SKM-1 treated with dmso at 0.1 percent for 144 hours (cell line): ENCODE results near the gene TAF3.
A peak's percentile ranks its signal among the peaks of the same experiment; 100 is the strongest.

Experiments
- DNase-seq: peaks from one replicate; lab custom pipeline; 2025; ENCODE audit not compliant: unreplicated experiment; lab: John Stamatoyannopoulos, UW

The TAF3 gene

DNA sequence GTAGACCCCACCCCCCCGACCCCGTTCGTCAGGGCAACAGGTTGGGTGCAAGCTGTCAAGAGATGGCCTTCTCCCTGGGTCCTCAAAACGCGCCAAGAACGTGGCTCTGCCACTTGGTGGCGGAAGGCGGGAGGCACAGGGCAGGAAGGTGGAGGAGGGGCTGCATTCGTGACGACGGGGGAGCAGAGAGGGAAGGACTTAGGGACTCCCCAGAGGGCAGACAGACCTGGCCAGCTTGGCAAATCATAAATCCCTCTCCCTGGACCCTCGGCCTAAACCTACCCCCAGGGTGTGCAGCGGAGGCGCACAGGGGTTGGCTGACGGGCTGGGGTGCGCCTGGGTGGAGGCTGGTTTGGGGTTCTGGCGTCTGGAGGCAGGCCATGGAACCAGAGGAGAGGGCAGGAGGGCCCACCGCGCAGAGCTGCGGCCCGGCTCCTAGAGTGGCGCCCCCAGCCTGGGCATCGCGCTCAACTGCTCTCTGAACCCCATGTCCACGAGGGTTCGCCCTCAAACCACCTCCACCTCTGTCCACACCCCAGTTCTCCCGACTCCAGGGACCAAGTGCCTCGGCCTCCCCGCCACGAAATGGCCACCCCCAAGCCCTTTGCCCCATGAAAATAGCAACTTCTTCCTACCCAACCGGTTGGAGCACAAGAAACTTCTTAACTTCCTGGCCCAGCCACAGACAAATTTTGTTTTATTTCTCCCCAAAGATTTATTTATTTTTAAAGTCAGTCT lies 225.4 kb downstream of the TAF3 start:
- DNase-seq = no peak

DNA sequence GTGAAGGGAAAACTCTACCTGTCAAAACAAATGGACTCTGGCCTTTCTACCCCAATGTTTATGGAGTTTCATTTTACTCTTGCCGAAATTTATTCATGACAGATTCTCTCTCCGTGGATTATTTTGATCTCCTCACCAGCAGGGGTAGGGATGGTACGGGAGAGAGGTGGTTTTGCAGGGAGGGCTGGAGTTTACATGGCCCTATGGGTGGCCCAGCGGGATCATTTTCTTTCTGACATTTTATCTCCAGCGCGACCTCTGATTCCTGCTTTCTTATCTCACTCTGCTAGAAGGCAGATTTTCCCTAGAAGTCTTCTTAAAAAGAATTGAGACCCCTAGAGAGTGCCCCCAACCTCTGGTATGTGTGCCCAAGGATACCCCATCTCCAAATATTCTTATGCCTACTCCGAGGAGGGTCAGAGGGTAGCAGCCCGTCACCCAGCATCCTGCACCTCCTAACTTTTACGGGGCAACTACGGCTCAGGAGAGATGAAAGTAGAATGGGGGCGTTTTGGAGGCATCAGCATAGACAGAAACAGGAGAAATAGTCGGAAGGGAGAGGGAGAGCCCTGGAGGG lies 226.1 kb downstream of the TAF3 start:
- no peak for DNase-seq

- no peak for DNase-seq
Observed at GRCh38 chr10:8044908-8045725, 226.8 kb downstream of the TAF3 start.

- no peak for DNase-seq
Observed at GRCh38 chr10:8045726-8046494, 227.6 kb downstream of the TAF3 start.

DNA sequence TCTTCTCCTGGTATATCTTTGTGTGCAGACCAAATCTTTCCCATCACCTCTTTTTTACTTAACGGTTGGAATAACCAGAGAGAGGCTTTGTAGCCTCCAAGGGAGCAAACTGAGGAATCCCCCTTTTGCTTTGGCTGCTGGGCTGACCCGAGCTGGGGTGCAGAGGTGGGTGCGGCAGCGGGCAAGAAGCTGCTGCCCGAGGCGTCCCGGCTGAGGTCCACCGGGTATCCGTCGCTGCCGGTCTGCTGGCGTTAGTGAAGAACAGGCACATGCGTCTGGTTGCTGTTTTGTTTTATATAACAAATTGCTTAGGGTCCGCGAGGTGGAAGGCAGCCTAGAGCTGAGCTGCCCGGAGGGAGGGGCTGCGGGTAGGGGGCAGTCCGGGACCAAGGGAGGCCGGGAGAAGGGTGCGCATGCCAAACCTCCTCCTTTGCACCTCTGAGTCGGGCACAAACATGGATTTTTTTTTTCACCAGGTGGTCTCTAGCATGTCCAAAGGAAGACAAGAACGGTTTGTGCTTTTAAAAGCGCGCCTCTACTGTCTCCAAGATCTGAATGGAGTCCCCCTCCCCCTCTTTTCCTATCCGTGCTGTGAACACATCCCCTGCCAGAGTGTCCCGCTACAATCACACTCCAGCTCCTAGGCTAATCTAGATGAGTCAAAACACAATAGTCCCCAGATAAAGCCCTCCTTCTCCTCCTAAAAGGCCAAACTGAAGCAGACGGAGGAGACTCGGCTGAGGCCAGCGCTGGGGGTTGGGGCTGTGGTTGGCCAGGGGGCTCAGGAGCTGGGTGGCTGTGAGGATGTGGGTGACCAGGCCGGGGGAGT lies 229.4 kb downstream of the TAF3 start:
- DNase-seq = no peak

DNA sequence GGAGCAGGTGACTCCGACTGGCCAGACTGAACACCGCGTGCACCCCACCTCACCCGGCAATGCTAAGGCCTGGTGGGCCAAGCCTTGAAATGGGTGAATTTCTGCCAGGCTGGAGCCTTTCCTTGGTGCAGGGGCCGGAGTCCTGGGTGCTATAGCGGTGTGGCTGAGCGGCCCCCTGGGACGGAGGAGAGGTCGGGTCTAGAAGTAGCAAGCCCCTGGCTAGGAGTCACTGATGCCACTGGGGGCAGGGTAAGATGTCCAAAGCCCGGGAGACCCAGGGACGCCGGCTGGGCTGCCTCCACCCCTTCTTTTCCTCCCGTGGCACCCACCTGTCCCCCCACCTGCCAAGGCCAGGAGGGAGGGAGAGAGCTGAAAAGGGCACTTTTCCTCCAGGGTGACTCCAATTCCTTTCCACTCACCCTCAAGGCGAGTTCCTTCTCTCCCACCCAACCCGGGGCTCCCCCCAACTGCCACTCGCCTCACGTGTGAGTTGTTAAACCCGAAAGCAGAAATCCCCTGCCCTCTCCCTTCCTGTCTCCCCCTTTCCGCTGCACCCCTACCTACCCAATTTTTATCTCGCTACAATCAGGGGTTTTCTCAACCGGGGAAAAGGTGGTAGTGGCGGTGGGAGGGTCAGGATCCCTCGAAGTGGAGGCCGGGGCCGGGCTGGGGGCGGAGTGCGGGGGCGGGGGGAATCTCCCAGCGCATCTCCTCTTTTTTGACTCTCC lies 230.1 kb downstream of the TAF3 start:
- DNase-seq = no peak

DNA sequence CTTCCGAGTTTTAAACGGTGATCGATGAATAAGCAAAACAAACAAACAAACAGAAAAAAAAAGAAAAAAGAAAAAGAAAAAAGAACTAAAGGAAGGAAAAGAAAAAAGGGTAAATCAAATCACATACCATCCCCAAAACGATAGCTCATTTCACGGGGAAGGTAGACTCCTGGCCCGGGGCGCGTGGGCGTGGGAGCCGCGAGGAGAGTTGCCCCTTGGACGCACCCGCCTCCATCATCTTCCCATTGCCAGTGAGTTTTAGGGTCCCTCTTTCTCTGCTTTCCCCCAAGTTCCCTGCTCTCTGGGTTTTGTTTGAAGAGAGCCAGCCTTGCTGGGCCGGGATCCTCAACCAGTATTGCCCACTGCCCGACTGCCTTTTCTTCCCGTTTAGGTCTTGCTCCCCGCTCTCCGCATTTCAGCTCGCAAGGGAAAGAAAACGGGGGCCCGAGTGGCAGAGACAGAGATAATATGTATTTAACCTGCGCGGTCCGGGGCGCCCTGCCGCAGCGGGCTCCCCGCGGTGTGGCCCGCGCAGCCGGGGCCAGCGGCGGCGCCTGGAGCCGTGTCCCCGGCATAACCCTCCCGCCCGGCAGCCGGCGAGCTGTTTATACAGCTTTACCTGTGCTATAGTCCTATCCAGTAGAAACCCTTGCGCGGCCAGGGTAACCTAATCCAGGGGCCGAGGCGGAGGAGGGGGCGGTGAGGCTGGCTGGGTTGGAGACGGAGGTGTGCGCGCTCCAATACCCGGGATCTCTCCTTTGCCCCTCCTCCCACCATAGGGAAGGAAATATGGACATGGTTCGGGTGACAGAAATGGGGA lies 230.9 kb downstream of the TAF3 start:
- no peak for DNase-seq

GRCh38 chr10:8049865-8050555 lies 231.7 kb downstream of the TAF3 start:
- DNase-seq = no peak

GRCh38 chr10:8050556-8051108 lies 232.3 kb downstream of the TAF3 start:
- no peak for DNase-seq

- DNase-seq = no peak
Observed at GRCh38 chr10:8051109-8051821, 233.0 kb downstream of the TAF3 start.

GRCh38 chr10:8051851-8052257 lies 233.5 kb downstream of the TAF3 start:
- DNase-seq = no peak

DNA sequence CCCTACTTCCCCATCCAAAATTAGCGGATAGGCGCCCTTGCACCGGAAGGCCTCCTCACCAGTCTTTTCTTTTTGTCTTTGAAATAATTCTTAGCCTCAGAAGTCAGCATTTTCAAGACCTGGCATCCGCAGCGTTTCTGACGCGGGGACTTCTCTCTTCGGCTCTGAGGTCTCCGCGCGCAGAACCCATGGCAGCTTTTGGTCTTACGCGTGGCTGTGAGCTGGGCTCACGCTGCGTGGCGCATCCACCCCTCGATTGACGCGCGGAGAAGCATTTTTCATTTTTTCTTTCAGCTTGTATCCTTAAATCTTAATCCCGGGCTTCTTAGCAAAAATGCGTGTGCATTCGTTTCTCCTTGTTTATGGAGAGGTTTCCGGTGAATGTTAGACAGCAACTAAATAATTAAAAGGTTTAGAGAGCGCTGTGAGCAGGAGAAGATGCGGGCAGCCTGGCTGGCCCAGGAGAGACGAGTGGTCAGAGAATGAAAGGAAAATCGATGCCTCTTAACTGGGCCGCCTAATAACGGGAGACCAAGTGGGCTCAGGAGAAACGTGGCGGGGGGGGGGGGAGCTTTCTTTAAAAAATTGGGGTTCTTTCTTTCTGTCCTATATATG lies 234.1 kb downstream of the TAF3 start:
- no peak for DNase-seq

DNA sequence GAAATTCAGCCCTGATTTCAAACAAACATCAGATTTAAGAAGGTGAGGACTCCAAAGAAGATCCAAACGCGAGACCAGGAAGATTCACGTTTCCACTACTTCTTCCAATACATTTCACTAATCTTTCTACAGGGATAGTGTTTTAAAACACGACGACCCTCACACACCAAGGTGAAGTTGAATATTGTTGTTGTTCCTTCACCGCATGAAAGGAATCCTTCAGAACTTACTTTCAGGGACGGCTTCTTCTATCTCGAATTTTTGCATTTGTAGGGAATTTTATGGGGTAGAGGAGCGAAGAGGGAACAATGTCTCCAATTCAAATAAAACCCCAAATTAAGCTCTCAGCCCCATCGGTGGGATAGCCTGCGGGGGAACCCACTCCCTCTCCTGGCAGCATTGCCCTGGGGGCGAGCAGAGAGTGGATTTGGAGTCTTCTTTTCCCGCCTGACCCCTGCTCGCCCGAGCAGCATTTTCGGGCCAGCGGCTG lies 234.7 kb downstream of the TAF3 start:
- no peak for DNase-seq

- peak; percentile 3 for DNase-seq
Observed at GRCh38 chr10:8053446-8054243, 235.3 kb downstream of the TAF3 start.

GRCh38 chr10:8054244-8054493 lies 235.9 kb downstream of the TAF3 start:
- DNase-seq = no peak
